WTC11 (cell line): ENCODE results near the gene LLGL2. TPM values are rescaled to one million over a fixed set of nuclear protein-coding genes. Genes with fewer than 3 reads are reported as not detected.
A peak's percentile ranks its signal among the peaks of the same experiment; 100 is the strongest.

Source experiments
- ATAC-seq: fragments of 200-7000 bp; cut with Tn5 transposase; 2 replicates; pipeline ENCODE4 v1.10.0; 2021; ENCODE audit warnings: mild to moderate bottlenecking, moderate library complexity
- CTCF ChIA-PET: fragments of 300-600 bp; sonication (Branson Sonifier 250); formaldehyde crosslinking; loops from one replicate; lab custom pipeline; 2021; ENCODE audit warnings: antibody characterized with exemption; lab: Charles Lee
- POLR2A ChIA-PET: fragments of 350-600 bp; sonication (Branson Sonifier 250); formaldehyde crosslinking; loops from one replicate; lab custom pipeline; 2021; ENCODE audit warnings: antibody characterized with exemption; lab: Charles Lee
- DNase-seq: peaks from one replicate; pipeline ENCODE4 v3.0.0; 2021; ENCODE audit warnings: low spot score
- H3K27ac Mint-ChIP-seq: 2 replicates; pipeline ENCODE4 v1.8.0; 2021; ENCODE audit warnings: mixed read lengths
- H3K27me3 Mint-ChIP-seq: 2 replicates; pipeline ENCODE4 v1.8.0; 2021; ENCODE audit warnings: low read depth, mild to moderate bottlenecking, moderate library complexity, mixed read lengths
- H3K36me3 Mint-ChIP-seq: 2 replicates; pipeline ENCODE4 v1.8.0; 2021; ENCODE audit warnings: mixed read lengths
- H3K4me1 Mint-ChIP-seq: 2 replicates; pipeline ENCODE4 v1.8.0; 2022; ENCODE audit warnings: mixed read lengths
- H3K4me3 Mint-ChIP-seq: 2 replicates; pipeline ENCODE4 v1.8.0; 2021; ENCODE audit warnings: mild to moderate bottlenecking, moderate library complexity, mixed read lengths
- H3K9me3 Mint-ChIP-seq: 2 replicates; pipeline ENCODE4 v1.8.0; 2021; ENCODE audit warnings: mixed read lengths
- ATF2 ChIP-seq: sonication (generic); formaldehyde crosslinking; IDR thresholded peaks from 2 replicates; pipeline ENCODE4 v1.8.1; 2022; ENCODE audit warnings: low read depth, missing genetic modification reagents, borderline replicate concordance
- CREB1 ChIP-seq: sonication (generic); formaldehyde crosslinking; IDR thresholded peaks from 2 replicates; pipeline ENCODE4 v1.8.0; 2023; ENCODE audit warnings: mild to moderate bottlenecking, missing genetic modification reagents
- CREM ChIP-seq: sonication (generic); formaldehyde crosslinking; IDR thresholded peaks from 2 replicates; pipeline ENCODE4 v1.8.1; 2022; ENCODE audit warnings: mild to moderate bottlenecking, missing genetic modification reagents, moderate library complexity
- ELF4 ChIP-seq: sonication (generic); formaldehyde crosslinking; IDR thresholded peaks from 2 replicates; pipeline ENCODE4 v1.8.1; 2022; ENCODE audit warnings: low read depth, mild to moderate bottlenecking, moderate library complexity, missing genetic modification reagents
- ERG ChIP-seq: fragments of 250-450 bp; sonication (Bioruptor Pico); IDR thresholded peaks from 2 replicates; pipeline ENCODE4 v1.8.0; 2021; ENCODE audit warnings: mild to moderate bottlenecking
- ETV6 ChIP-seq: sonication (generic); formaldehyde crosslinking; IDR thresholded peaks from 2 replicates; pipeline ENCODE4 v1.8.1; 2022; ENCODE audit warnings: mild to moderate bottlenecking, missing genetic modification reagents
- GABPB1 ChIP-seq: sonication (generic); formaldehyde crosslinking; IDR thresholded peaks from 2 replicates; pipeline ENCODE4 v1.8.1; 2023; ENCODE audit warnings: mild to moderate bottlenecking, missing genetic modification reagents
- GRHL2 ChIP-seq: fragments of 250-450 bp; sonication (Bioruptor Pico); IDR thresholded peaks from 2 replicates; pipeline ENCODE4 v1.8.0; 2022; ENCODE audit warnings: mild to moderate bottlenecking, moderate library complexity; ENCODE audit not compliant: insufficient replicate concordance, severe bottlenecking
- HMGA2 ChIP-seq: fragments of 250-450 bp; sonication (Bioruptor Pico); IDR thresholded peaks from 2 replicates; pipeline ENCODE4 v1.4.0; 2021; ENCODE audit warnings: mild to moderate bottlenecking, moderate library complexity
- MAX ChIP-seq: sonication (generic); formaldehyde crosslinking; IDR thresholded peaks from 2 replicates; pipeline ENCODE4 v1.8.0; 2022; ENCODE audit warnings: mild to moderate bottlenecking, missing genetic modification reagents
- MYBL2 ChIP-seq: sonication (generic); formaldehyde crosslinking; IDR thresholded peaks from 2 replicates; pipeline ENCODE4 v1.8.1; 2023; ENCODE audit warnings: mild to moderate bottlenecking, moderate library complexity, missing genetic modification reagents
- NFATC4 ChIP-seq: fragments of 250-450 bp; sonication (Bioruptor Pico); IDR thresholded peaks from 2 replicates; pipeline ENCODE4 v1.9.0; 2021; ENCODE audit warnings: mild to moderate bottlenecking
- NFE2L1 ChIP-seq: sonication (generic); formaldehyde crosslinking; IDR thresholded peaks from 2 replicates; pipeline ENCODE4 v1.8.1; 2023; ENCODE audit warnings: missing genetic modification reagents
- NFYB ChIP-seq: sonication (generic); formaldehyde crosslinking; conservative IDR thresholded peaks from 2 replicates; pipeline ENCODE4 v1.8.0; 2022; ENCODE audit warnings: low read depth, missing genetic modification reagents
- NR2C2 ChIP-seq: sonication (generic); formaldehyde crosslinking; IDR thresholded peaks from 2 replicates; pipeline ENCODE4 v1.8.0; 2022; ENCODE audit warnings: mild to moderate bottlenecking, missing genetic modification reagents
- SMAD4 ChIP-seq: sonication (generic); formaldehyde crosslinking; IDR thresholded peaks from 2 replicates; pipeline ENCODE4 v1.8.0; 2022; ENCODE audit warnings: mild to moderate bottlenecking, missing genetic modification reagents
- TP53 ChIP-seq: sonication (generic); formaldehyde crosslinking; IDR thresholded peaks from 2 replicates; pipeline ENCODE4 v1.8.1; 2023; ENCODE audit warnings: mild to moderate bottlenecking, missing genetic modification reagents
- ZBTB43 ChIP-seq: sonication (generic); formaldehyde crosslinking; IDR thresholded peaks from 2 replicates; pipeline ENCODE4 v1.8.1; 2023; ENCODE audit warnings: mild to moderate bottlenecking, missing genetic modification reagents
- ZNF138 ChIP-seq: sonication (generic); formaldehyde crosslinking; conservative IDR thresholded peaks from 2 replicates; pipeline ENCODE4 v1.8.1; 2022; ENCODE audit warnings: mild to moderate bottlenecking, moderate library complexity, missing genetic modification reagents
- ZNF263 ChIP-seq: sonication (generic); formaldehyde crosslinking; IDR thresholded peaks from 2 replicates; pipeline ENCODE4 v1.8.1; 2022; ENCODE audit warnings: low read depth, mild to moderate bottlenecking, moderate library complexity, missing genetic modification reagents
- ZNF281 ChIP-seq: sonication (generic); formaldehyde crosslinking; IDR thresholded peaks from 2 replicates; pipeline ENCODE4 v1.8.0; 2023; ENCODE audit warnings: mild to moderate bottlenecking, missing genetic modification reagents
- ZNF532 ChIP-seq: fragments of 250-450 bp; sonication (Bioruptor Pico); IDR thresholded peaks from 2 replicates; pipeline ENCODE4 v1.9.0; 2021; ENCODE audit warnings: mild to moderate bottlenecking, borderline replicate concordance
- total RNA-seq: library from RNA; stranded (reverse); gene quantifications from 3 replicates; pipeline ENCODE4 v1.2.3, GENCODE V29; 2021

Gene LLGL2
- total RNA-seq, 1 experiment from 2014 or later, result 103 TPM

- Mint-ChIP-seq H3K36me3 (peaks cover 20% of the 10 kb centered on the region), H3K4me1 (peaks cover 17% of the 10 kb centered on the region), H3K27ac (no peak overlapping the region), H3K4me3 (peak overlapping the region; percentile 67; the same call in 1 of the 2 replicates), H3K9me3 (no peaks in the 10 kb centered on the region), H3K27me3 (0 out of 2 replicates have a peak, but pooled peaks cover 3% of the 10 kb centered on the region)
- ChIA-PET CTCF (interaction anchor here (0.6 to 3.9 kb wide), 6 partner anchors 27 to 230 kb away, joined by 3 to 21 read pairs (median 6); partner anchors contain the start of gene SMIM5), POLR2A (no interaction called here)
- DNase-seq (no peak), ATAC-seq (no peak)
- TF ChIP-seq ELF4 (CRISPR knock-in tag) (no peak), GABPB1 (no peak), GRHL2 (no peak), ZNF532 (CRISPR knock-in tag) (no peak), CREB1 (no peak), ZBTB43 (CRISPR knock-in tag) (no peak), MYBL2 (CRISPR knock-in tag) (no peak), MAX (no peak), HMGA2 (no peak), ZNF263 (CRISPR knock-in tag) (no peak), NFE2L1 (no peak), SMAD4 (CRISPR knock-in tag) (no peak), CREM (CRISPR knock-in tag) (no peak), ATF2 (no peak), NR2C2 (CRISPR knock-in tag) (no peak), ERG (CRISPR knock-in tag) (no peak)
These were observed 1.9 kb upstream of the LLGL2 start for GRCh38 chr17:75523647-75524046.

- DNase-seq (no peak), ATAC-seq (no peak)
- POLR2A ChIA-PET, result interaction anchor here (0.5 to 1.6 kb wide), 3 partner anchors 8 to 1367 kb away, joined by 3 to 9 read pairs (median 5); partner anchors contain the start of gene TSEN54
- H3K27ac Mint-ChIP-seq, result peak overlapping the region; percentile 80
- peaks cover 14% of the 10 kb centered on the region for H3K36me3 Mint-ChIP-seq
- no peaks in the 10 kb centered on the region for H3K9me3 Mint-ChIP-seq
- CTCF ChIA-PET, result interaction anchor here (0.6 to 3.9 kb wide), 16 partner anchors 8 to 284 kb away, joined by 3 to 65 read pairs (median 4); partner anchors contain the start of genes SMIM5 and TSEN54
- peaks cover 17% of the 10 kb centered on the region for H3K4me1 Mint-ChIP-seq
- H3K27me3 Mint-ChIP-seq, result 0 out of 2 replicates have a peak, but pooled peaks cover 3% of the 10 kb centered on the region
- peak overlapping the region; percentile 67 for H3K4me3 Mint-ChIP-seq
- TF ChIP-seq ZNF138 (CRISPR knock-in tag), result no peak
- TF ChIP-seq TP53 (CRISPR knock-in tag), result no peak
- TF ChIP-seq NFYB, result no peak
- no peak for TF ChIP-seq NFATC4
- TF ChIP-seq ZNF281, result no peak
- TF ChIP-seq ETV6, result no peak
- TF ChIP-seq ZNF263 (CRISPR knock-in tag), result no peak
These were observed 1.1 kb upstream of the LLGL2 start for GRCh38 chr17:75524269-75524969.
